Mucosa of rectum (tissue), 2 donors: ENCODE results near the gene MYO15B.

ENCODE experiments used
- H3K27ac ChIP-seq, 2 donors: one replicate each; pipeline ENCODE4 v1.7.0; 2013; ENCODE audit warnings: inconsistent platforms in 2 of 2, low read depth in 2 of 2, low read length in 2 of 2
- H3K27me3 ChIP-seq, 2 donors: one replicate each; pipeline ENCODE4 v1.7.0; 2013; ENCODE audit warnings: low read length in 2 of 2; ENCODE audit not compliant: control insufficient read depth in 2 of 2, insufficient read depth in 2 of 2
- H3K36me3 ChIP-seq, 2 donors: one replicate each; pipeline ENCODE4 v1.7.0; 2013; ENCODE audit warnings: low read length in 2 of 2; ENCODE audit not compliant: control insufficient read depth in 2 of 2, insufficient read depth in 2 of 2
- H3K4me1 ChIP-seq, 2 donors: one replicate each; pipeline ENCODE4 v1.7.0; 2013; ENCODE audit warnings: low read length in 2 of 2, mild to moderate bottlenecking in 1 of 2; ENCODE audit not compliant: control insufficient read depth in 2 of 2, insufficient read depth in 2 of 2
- H3K4me3 ChIP-seq, 2 donors: one replicate each; pipeline ENCODE4 v1.7.0; 2013; ENCODE audit warnings: low read length in 2 of 2
- H3K9ac ChIP-seq, 2 donors: one replicate each; pipeline ENCODE4 v1.7.0; 2013; ENCODE audit warnings: low read length in 2 of 2, low read depth in 1 of 2, mild to moderate bottlenecking in 1 of 2
- H3K9me3 ChIP-seq, 2 donors: one replicate each; pipeline ENCODE4 v1.7.0; 2013; ENCODE audit warnings: low read length in 2 of 2; ENCODE audit not compliant: control insufficient read depth in 2 of 2
- donor health status: healthy.
- donor health status: Normal muscosa, but diverticular disease.

Gene MYO15B

DNA sequence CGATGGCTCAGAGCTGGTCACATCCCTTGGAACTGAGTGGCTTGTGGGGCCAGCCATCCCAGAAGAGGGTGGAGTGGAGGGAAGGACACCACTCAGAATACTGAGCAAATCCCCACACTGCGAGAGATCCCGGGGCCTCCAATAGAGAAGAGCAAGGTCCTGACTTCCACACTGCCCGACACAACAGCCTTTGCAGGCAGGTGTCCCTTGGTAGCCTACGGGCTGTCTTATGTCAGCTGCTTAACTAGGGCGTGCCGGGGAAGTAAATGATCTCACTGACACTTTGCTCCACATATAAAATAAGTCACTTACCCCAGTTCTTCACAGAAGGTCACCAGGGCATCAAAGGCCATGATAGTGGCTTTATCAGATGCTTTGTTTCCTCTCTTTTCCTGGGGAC is 63.3 kb downstream of the MYO15B start:
- Histone ChIP-seq H3K4me3 (no peak overlapping the region), H3K27ac (peak overlapping the region; percentile 74 to 82), H3K4me1 (peaks cover 9 to 18% of the 10 kb centered on the region in 2 donors), H3K36me3 (peaks cover 10 to 23% of the 10 kb centered on the region in 2 donors), H3K9ac (peak overlapping the region; percentile 14 to 50), H3K27me3 (no peaks in the 10 kb centered on the region), H3K9me3 (no peaks in the 10 kb centered on the region)

DNA sequence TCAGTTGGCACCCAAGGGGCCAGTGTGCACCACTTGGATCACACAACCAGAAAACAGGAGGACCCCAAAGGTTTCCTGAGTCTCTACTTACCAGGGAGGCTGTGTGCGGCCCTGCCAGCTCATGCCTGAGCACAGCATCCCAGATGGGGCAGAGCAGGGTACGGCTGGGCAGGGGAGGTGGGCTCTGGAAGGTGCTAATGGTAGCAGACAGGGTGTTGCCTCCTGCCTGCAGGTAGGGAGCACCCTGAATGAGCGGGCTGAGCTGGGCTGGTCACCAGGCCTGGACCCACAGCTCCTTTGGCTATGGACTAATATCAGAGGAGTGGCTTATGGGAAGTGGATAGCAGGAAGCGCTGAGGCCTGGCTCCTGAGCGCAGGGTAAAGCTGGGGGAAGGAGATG is 64.7 kb downstream of the MYO15B start:
- Histone ChIP-seq H3K27ac (no peak overlapping the region), H3K36me3 (peaks cover 10 to 25% of the 10 kb centered on the region in 2 donors), H3K27me3 (no peaks in the 10 kb centered on the region), H3K4me1 (peaks cover 0 to 7% of the 10 kb centered on the region in 2 donors), H3K9me3 (no peaks in the 10 kb centered on the region), H3K9ac (no peak overlapping the region), H3K4me3 (no peak overlapping the region)

DNA sequence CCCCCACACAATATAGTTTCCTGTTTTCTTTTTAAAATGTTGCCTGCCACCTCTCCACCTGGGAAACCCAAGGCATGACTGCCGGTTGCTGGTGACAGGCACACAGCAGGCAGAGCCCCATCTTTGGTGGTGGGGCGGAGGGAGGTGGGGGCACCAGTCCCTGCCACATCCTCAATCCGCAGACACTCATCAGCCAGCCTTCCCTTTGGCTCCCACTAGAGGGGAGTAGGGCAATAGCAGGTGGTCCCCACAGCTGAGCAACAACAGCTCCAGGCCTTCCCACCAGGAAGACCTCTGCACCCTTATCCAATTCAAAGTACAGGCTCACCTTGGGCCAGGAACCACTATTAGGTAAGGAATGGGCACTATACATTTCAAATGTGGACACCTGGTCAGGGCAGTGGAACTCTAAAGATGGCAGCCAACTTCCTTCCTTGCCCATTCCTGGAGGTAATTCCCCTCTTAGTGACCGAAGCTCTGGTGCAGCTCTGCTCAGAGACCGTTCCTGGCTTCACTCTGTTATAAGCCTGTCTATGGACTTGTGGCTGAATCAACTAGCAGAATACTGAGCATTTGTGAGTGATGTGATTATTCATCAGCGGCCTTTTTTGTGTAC is 65.4 kb downstream of the MYO15B start:
- Histone ChIP-seq H3K9me3 (no peaks in the 10 kb centered on the region), H3K4me3 (no peak overlapping the region), H3K36me3 (peaks cover 11 to 26% of the 10 kb centered on the region in 2 donors), H3K27me3 (no peaks in the 10 kb centered on the region), H3K9ac (no peak overlapping the region), H3K27ac (no peak overlapping the region), H3K4me1 (peaks cover 0 to 7% of the 10 kb centered on the region in 2 donors)

DNA sequence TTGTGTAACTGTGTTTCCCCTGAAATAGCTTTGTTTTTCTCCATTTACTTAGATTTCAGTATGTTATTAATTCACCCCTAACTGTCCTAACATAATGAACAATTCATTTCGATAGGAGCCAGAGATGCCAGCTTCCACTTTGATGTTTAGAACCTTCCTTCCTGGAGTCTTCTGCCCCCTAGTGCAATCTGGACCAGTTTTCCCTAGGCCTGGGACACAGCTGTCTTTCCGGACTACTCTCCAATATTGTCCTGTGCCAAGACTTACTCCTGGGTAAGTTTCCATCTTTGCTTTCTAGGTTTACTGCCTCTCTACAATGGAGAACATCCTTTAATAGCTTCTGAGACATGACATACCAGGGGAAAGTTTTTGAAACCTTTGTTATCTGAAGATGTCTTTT is 66.6 kb downstream of the MYO15B start:
- H3K4me1 ChIP-seq = peaks cover 0 to 7% of the 10 kb centered on the region in 2 donors
- no peak overlapping the region for H3K9ac ChIP-seq
- H3K9me3 ChIP-seq = no peaks in the 10 kb centered on the region
- no peak overlapping the region for H3K27ac ChIP-seq
- no peaks in the 10 kb centered on the region for H3K27me3 ChIP-seq
- no peak overlapping the region for H3K4me3 ChIP-seq
- H3K36me3 ChIP-seq = peaks cover 15 to 26% of the 10 kb centered on the region in 2 donors

DNA sequence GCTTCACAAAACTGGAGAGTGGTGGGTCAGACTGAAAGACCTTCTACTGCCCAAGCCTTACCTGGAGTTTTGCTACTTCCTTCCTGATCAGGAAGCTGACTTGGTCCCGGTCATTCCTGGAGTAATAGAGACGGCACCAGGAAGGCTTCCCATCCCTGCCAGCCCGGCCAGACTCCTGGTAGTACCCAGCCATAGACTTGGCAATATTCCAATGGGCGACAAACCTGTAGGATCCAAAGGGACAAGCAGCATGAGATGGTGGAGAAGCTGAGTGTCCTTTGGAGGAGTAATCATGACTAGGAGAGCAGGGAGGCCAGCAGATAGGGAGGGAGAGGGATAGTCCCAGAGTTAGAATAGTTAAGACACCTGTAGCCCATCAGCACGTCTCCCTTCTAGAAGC is 70.6 kb downstream of the MYO15B start:
- H3K27ac ChIP-seq = no peak overlapping the region
- H3K9me3 ChIP-seq = no peaks in the 10 kb centered on the region
- H3K4me1 ChIP-seq = no peaks in the 10 kb centered on the region
- peaks cover 33 to 34% of the 10 kb centered on the region in 2 donors for H3K36me3 ChIP-seq
- no peaks in the 10 kb centered on the region for H3K27me3 ChIP-seq
- no peak overlapping the region for H3K4me3 ChIP-seq
- H3K9ac ChIP-seq = no peak overlapping the region

DNA sequence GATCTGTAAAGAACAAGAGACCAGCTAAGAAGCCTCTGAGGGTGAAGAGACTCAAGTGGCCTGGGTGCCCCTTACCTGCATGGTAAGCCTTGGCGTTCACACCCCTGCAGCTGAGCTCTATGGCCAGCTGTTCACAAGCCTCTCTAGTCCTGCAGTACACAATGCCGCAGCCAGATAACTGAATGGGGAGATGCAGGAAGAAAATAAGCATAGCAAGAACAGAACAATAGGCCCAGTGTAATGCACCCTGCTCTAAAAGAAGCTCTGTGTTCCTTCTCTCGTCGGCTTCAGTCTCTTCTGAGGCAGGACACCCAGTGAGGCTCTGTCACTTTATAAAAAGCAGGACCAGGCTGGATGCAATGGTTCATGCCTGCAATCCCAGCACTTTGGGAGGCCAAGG is 73.9 kb downstream of the MYO15B start:
- no peak overlapping the region for H3K9ac ChIP-seq
- H3K9me3 ChIP-seq = no peaks in the 10 kb centered on the region
- no peaks in the 10 kb centered on the region for H3K27me3 ChIP-seq
- H3K27ac ChIP-seq = no peak overlapping the region
- peaks cover 37 to 38% of the 10 kb centered on the region in 2 donors for H3K36me3 ChIP-seq
- no peak overlapping the region for H3K4me3 ChIP-seq
- peaks cover 6 to 7% of the 10 kb centered on the region in 2 donors for H3K4me1 ChIP-seq

DNA sequence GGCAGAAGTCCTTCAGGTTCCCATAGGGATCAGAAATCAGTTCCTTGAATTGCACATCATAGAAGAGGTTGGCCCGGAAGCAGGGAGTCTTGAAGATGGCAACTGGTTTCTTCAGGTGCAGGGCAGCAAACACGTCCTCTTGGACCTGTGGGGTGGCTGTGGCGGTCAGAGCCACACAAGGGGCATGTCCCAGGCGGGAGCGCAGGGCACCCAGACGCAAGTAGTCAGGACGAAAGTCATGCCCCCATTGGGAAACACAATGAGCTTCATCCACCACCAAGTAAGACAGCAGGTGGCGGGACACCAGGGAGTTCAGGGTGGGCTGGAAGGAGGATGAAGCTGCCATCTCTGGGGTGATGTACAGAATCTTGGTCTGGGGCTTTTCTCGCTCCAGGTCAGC is 74.9 kb downstream of the MYO15B start:
- Histone ChIP-seq H3K27ac (no peak overlapping the region), H3K36me3 (peaks cover 34 to 38% of the 10 kb centered on the region in 2 donors)

DNA sequence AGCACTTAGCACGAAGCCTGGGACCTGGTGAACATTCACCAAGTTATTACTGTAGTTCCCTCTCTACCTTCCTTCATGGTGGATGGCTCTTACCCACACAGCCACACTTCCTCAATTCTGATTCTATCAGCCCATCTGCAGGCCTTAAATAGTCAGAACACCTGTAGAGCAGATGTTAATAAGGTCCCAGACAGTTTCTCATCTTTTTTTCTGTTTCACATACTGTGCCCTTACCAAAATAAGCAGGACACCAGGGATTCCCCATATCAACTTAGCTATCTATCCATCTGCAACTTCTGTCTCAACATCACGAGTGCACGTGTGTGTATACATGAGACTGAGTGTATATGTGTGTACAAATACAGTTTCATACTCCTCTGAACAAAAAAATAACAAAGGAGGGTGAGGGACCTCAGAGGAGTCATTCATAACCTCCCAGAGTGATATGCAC is 76.5 kb downstream of the MYO15B start:
- peaks cover 29 to 32% of the 10 kb centered on the region in 2 donors for H3K36me3 ChIP-seq
- no peak overlapping the region for H3K9ac ChIP-seq

More for the DNA sequence above, 74.9 kb downstream of the MYO15B start:
- Histone ChIP-seq H3K9me3 (no peaks in the 10 kb centered on the region), H3K4me3 (no peak overlapping the region), H3K9ac (no peak overlapping the region), H3K4me1 (peaks cover 6 to 7% of the 10 kb centered on the region in 2 donors), H3K27me3 (no peaks in the 10 kb centered on the region)

DNA sequence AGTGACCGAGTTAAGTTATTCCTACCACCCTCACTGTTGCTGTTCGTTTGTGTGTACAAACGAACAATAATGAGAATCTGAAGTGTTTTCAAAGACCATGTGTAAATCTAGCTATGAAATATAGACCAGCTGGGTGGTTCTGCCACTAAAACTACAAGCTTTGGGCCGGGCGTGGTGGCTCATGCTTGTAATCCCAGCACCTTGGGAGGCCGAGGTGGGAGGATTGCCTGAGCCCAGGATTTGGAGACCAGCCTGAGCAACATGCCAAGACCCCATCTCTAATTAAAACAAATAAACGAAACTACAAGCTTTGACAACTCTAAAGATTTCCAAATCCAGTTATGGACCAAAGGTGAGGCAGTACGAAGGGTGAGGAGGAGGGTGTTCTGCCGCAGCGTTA is 78.4 kb downstream of the MYO15B start:
- Histone ChIP-seq H3K27ac (no peak overlapping the region), H3K4me1 (peaks cover 15 to 18% of the 10 kb centered on the region in 2 donors), H3K36me3 (peaks cover 31 to 34% of the 10 kb centered on the region in 2 donors), H3K9me3 (no peaks in the 10 kb centered on the region), H3K4me3 (peak overlapping the region; percentile 91 to 97), H3K27me3 (no peaks in the 10 kb centered on the region), H3K9ac (no peak overlapping the region)

More for the DNA sequence above, 76.5 kb downstream of the MYO15B start:
- Histone ChIP-seq H3K4me3 (no peak overlapping the region), H3K4me1 (peaks cover 15 to 18% of the 10 kb centered on the region in 2 donors), H3K9me3 (no peaks in the 10 kb centered on the region), H3K27ac (peak overlapping the region in 1 of 2 donors; percentile 32), H3K27me3 (no peaks in the 10 kb centered on the region)

DNA sequence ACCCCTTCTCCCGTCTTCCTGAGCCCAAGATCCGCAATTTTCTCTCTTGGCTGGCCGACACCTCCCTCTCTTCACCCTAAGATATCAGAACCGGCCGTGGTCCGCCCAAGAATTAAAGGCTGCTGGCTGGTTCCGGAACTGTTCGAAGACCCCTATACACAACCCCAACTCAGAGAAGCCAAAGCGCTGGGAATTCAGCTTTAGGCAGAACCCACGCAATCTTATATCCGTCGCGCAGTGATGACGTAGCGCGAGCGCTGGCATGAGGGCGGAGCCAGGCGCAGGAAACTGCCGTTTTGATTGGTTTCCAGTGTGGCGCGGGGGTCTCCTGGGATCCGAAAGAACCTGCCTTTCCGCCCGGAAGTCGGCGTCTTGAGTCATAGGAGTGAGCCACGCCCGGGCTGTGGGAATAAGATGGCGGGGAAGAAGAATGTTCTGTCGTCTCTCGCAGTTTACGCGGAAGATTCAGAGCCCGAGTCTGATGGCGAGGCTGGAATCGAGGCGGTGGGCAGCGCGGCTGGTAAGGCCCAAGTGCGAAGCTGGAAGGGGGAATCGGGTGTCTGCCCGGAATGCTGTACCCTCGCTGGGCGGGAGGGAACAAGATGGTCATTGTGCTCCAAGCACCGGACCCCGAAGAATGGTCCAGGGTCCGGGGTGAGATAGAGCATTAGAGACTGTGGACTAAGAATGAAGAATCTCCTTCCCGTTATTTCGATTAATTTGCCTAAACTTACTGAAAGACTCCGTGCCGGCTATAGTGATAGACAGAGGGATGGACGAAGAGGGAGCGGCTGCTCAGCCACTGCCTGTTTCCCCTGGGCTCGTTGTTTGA is 79.6 kb downstream of the MYO15B start, which contains the start of the genes RECQL5 and SAP30BP:
Gene RECQL5 (minus strand): TSS at position 196 of the 832 bp plus-strand sequence. CDS start 597 bp downstream, outside the sequence.
Gene SAP30BP (plus strand): TSS at position 380 of the 832 bp plus-strand sequence. CDS start 35 bp downstream, at position 415.
- H3K9me3 ChIP-seq = no peaks in the 10 kb centered on the region
- H3K27ac ChIP-seq = peak within 1 kb of the TSS; percentile 82 to 87
- no peaks in the 10 kb centered on the region for H3K27me3 ChIP-seq
- peak within 1 kb of the TSS; percentile 91 to 97 for H3K4me3 ChIP-seq
- peaks cover 15 to 18% of the 10 kb centered on the region in 2 donors for H3K4me1 ChIP-seq
- H3K9ac ChIP-seq = peak within 1 kb of the TSS; percentile 89 to 91
- H3K36me3 ChIP-seq = peaks cover 34 to 36% of the 10 kb centered on the region in 2 donors
